Left ventricle myocardium superior (tissue), 1 donor: ENCODE results near the gene EIF3B. TPM values are rescaled to one million over a fixed set of nuclear protein-coding genes. Genes with fewer than 3 reads are reported as not detected.
"Not testable (repeated sequence)": the region's sequence is repeated elsewhere in the genome, so short reads cannot be mapped to it uniquely, and the experiment has no call there.

ENCODE experiments used
- ATAC-seq: fragments of 200-7000 bp; cut with Tn5 transposase; one replicate; pipeline ENCODE4 v1.9.1; 2020; ENCODE audit warnings: mild to moderate bottlenecking, moderate library complexity
- DNase-seq: peaks from one replicate; pipeline ENCODE4 v3.0.0-alpha.2; 2020
- intact Hi-C: fragments of 100-400 bp; cut with micrococcal nuclease; formaldehyde crosslinking; loops from one replicate; pipeline ENCODE4 v1.11.0; 2022
- total RNA-seq: library from RNA; stranded (reverse); fragmentation: NEBNext Ultra II Directional; extraction: Animal tissue kit (Norgen Biotek cat#: 25700); gene quantifications from one replicate; pipeline ENCODE4 v1.2.1, GENCODE V29; 2021
- donor health status: DM: no; HTN: yes; CAD: no; lungs with severe emphysema.

Gene EIF3B
- total RNA-seq, 1 donor from 2014 or later: 79.0 TPM

DNA sequence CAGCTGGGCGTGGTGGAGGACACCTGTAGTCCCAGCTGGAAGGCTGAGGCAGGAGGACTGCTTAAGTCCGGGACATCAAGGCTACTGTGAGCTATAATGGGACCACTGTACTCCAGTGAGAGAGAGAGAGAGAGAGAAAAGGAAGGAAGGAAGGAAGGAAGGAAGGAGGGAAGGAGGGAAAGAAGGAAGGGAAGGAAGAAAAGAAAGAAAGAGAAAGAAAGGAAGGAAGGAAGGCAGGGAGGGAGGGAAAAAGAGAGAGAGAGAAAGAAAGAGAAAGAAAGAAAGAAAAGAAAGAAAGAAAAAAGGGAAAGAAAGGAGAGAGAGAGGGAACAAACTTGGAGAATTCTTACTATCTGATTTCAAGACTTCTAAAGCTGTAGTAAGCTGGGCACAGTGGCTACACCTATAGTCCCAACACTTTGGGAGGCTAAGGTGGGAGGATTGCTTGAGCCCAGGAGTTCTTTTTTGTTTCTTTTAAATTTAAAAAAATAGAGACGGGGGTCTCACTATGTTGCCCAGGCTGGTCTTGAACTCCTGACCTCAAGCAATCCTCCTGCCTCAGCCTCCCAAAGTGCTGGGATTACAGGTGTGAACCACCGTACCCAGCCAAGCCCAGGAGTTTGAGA is 21.9 kb upstream of the EIF3B start:
- intact Hi-C loops, ATAC-seq, DNase-seq: not testable (repeated sequence)

GRCh38 chr7:2336626-2337299 is 17.9 kb upstream of the EIF3B start:
- intact Hi-C loops: no loop called here
- ATAC-seq: no peak
- DNase-seq: no peak

- intact Hi-C loops, DNase-seq: not testable (repeated sequence)
- ATAC-seq: peak; percentile 21
Observed at GRCh38 chr7:2347351-2348063, 7.1 kb upstream of the EIF3B start.

DNA sequence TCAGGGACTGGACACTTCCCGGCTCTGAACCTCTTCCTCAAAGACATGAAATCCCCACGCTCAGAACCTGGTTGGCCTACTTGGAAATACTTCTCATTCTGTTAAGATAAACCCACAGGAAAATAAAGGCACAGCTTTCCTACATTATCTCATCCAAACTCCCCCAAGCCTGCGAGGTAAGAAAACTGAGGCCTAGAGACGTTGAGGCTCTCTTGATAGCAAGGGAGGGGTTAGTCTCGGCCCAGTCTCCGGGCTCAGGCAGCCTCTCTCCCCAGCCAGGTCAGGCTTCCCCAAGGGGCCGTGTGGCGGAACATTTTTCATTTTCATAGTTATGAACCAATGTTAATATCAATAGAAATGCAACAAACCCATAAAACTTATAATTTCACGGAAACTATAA is 4.6 kb upstream of the EIF3B start:
- DNase-seq (no peak), ATAC-seq (no peak)
- intact Hi-C loops: no loop called here

- ATAC-seq (no peak), DNase-seq (no peak)
- intact Hi-C loops: no loop called here
Observed at GRCh38 chr7:2350861-2351260, 3.8 kb upstream of the EIF3B start.

DNA sequence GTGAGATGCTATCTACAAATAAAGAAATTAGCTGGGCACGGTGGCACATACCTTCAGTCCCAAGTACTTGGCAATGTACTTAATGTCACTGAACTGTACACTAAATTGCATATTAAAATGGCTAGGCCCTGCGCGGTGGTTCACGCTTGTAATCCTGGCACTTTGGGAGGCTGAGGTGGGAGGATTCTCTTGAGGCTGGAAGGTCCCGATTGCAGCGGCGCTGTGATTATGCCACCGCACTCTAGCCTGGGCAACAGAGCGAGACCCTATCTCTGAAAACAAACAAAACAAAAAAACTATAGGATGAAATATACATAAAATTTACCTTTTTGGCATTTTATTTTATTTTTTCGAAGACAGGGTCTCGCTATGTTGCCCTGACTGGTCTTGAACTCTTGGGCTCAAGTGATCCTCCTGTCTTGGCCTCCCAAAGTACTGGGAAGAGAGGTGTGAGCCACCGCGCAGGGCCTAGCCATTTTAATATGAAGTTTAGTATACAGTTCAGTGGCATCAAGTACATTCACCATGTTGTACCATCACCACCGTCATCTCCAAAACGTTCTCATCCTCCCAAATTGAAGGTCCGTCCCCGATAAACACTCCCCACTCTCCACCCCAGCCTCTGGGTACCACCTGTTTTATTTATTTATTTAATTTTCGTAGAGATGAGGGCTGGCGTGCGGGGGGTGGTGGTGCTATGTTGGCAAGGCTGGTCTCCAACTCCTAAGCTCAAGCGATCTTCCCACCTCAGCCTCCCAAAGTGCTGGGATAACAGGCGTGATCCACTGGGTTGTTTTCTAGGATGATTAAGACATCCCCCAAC is 1.3 kb upstream of the EIF3B start:
- DNase-seq: no peak
- intact Hi-C loops: no loop called here

GRCh38 chr7:2353936-2354185 is 766 bp upstream of the EIF3B start:
- intact Hi-C loops: no loop called here
- ATAC-seq (peak; percentile 92), DNase-seq (peak; percentile 94)

More for the DNA sequence above, 1.3 kb upstream of the EIF3B start:
- ATAC-seq: no peak

GRCh38 chr7:2354939-2355704 is 495 bp downstream of the EIF3B start:
- DNase-seq (peak; percentile 39), ATAC-seq (no peak)
- intact Hi-C loops: no loop called here

GRCh38 chr7:2355705-2356008 is 1.0 kb downstream of the EIF3B start:
- DNase-seq: no peak
- intact Hi-C loops: no loop called here

GRCh38 chr7:2357165-2357564 is 2.5 kb downstream of the EIF3B start:
- ATAC-seq: no peak
- DNase-seq: no peak
- intact Hi-C loops: no loop called here

More at GRCh38 chr7:2355705-2356008, 1.0 kb downstream of the EIF3B start:
- ATAC-seq: no peak

DNA sequence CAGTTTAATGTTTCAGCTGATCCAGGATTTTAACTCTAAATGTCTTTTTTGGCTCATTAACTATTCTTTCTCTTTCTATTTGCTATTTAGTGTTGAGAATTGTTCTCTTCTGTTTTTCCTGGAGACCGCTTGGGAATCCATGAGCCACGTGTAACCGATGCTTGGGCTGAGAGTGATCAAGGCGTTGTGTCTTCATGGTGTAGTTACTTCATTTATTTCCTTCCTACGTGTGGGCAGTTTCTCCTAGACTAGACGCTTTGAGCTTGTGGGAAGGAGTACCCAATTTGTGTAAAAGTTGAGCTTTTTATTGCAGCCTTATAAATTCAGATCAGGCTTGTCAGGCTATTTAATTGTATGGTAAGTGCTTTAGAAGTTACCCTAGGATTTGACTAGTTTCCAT is 2.9 kb downstream of the EIF3B start:
- intact Hi-C loops: no loop called here
- DNase-seq (no peak), ATAC-seq (no peak)

DNA sequence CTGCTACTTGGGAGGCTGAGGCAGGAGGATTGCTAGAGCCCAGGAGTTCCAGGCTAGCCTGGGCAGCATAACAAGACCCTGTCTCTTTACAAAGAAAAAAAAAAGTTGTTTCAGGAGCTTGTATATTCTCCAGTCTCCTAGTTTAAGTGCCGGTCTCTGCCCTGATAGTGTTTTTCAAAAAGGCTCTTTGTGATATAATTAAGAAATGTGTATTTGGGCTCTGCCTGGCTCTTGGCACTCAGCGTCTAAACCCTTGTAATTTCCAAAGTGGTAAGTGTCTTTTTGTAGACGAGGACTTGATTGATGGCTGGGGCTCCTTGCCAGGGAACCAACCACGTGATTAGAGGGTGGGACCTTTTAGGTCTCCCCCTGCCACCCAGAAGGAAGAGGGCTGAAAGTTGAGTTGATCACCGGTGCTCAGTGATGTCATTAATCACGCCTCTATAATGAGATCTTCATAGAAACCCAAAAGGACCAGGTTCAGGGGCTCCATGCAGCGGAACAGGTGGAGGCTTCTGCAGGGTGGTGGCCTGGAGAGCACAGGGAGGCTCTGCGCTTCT is 4.4 kb downstream of the EIF3B start:
- intact Hi-C loops: no loop called here
- no peak for DNase-seq
- ATAC-seq: no peak

DNA sequence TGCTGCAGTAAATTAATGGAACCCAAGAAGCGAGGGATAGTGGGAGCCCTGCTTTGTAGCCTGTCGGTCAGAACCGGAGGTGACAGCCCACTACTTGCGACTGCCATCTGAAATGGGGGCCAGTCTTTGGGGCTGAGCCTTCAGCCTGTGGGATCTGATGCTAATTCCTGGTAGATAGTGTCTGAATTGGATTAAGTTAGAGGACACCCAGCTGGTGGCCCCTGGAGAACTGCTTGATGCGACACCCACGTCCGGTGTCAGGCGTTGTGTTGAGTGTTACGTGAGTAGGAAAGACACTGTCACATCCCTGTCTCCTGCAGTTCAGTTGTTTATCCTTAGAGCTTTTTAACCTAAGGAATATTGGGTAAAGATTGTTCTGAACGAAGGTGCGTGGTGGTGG is 5.0 kb downstream of the EIF3B start:
- no peak for DNase-seq
- intact Hi-C loops: no loop called here
- no peak for ATAC-seq

GRCh38 chr7:2360796-2361195 is 6.2 kb downstream of the EIF3B start:
- intact Hi-C loops: no loop called here
- ATAC-seq (no peak), DNase-seq (no peak)

GRCh38 chr7:2362385-2363088 is 7.9 kb downstream of the EIF3B start:
- ATAC-seq: no peak

DNA sequence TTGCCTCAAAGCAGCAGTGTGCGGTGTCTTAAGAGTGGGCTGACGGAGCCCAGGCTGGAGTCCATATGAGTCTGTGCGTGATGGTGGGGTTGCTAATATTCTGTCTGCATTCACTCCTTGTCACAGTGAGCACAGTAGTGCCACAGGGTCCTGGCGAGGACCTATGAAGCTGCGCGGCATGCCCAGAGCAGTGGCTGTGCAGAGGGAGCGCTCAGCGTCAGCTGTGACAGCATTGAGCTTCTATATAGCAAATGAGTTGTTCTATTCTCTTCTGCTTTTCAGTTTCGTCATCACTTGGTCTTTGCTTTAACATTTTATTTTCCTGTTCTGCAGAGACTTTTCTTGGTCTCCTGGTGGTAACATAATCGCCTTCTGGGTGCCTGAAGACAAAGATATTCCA is 14.5 kb downstream of the EIF3B start:
- no peak for DNase-seq
- intact Hi-C loops: no loop called here
- no peak for ATAC-seq

More at GRCh38 chr7:2362385-2363088, 7.9 kb downstream of the EIF3B start:
- DNase-seq: no peak
- intact Hi-C loops: no loop called here

GRCh38 chr7:2371329-2371728 is 16.7 kb downstream of the EIF3B start:
- ATAC-seq: no peak
- intact Hi-C loops: no loop called here
- no peak for DNase-seq

- intact Hi-C loops: no loop called here
- no peak for ATAC-seq
- DNase-seq: no peak
Observed at GRCh38 chr7:2372724-2373123, 18.1 kb downstream of the EIF3B start.
